HG03066 (cell line): ENCODE data around the gene EIF1AY.
"Not testable (repeated sequence)": the region's sequence is repeated elsewhere in the genome, so short reads cannot be mapped to it uniquely, and the experiment has no call there.

ENCODE experiments used
- ATAC-seq: cut with Tn5 transposase; IDR thresholded peaks from one replicate; pipeline ENCODE4 v1.9.1; 2021; ENCODE audit warnings: low read depth; ENCODE audit not compliant: unreplicated experiment

Gene EIF1AY, protein sequence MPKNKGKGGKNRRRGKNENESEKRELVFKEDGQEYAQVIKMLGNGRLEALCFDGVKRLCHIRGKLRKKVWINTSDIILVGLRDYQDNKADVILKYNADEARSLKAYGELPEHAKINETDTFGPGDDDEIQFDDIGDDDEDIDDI

DNA sequence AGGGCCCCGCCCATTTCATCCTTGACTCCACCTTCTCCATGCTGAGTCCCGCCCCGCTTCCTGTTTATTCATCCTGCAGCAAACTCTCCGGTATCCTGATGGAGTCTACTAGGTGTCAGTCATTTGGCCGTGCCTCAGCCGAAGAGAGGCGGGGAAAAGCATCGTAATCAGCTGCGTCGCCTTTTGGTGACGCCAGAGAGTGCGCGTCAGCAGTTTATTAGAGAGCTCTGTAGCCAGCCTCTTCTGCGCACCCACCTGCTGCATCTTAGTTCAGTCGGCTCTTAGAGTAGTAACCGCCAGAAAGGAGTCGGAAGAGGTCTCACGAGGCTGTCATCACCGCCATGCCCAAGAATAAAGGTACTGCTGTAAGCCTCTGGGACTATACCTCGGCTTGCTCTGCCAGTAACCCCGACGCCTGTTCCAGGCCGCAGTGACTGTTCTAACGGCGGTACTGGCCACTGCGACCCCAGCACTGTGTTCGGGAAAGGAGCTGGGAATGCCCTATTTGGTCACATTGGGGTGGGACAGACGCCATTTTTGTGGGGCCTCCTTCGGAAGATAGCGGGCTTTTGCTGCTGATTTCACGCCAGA, at the start of gene EIF1AY:
Gene EIF1AY (plus strand): TSS at position 246 of the 591 bp plus-strand sequence. CDS start 96 bp downstream, at position 342.
- peak; percentile 93 for ATAC-seq

DNA sequence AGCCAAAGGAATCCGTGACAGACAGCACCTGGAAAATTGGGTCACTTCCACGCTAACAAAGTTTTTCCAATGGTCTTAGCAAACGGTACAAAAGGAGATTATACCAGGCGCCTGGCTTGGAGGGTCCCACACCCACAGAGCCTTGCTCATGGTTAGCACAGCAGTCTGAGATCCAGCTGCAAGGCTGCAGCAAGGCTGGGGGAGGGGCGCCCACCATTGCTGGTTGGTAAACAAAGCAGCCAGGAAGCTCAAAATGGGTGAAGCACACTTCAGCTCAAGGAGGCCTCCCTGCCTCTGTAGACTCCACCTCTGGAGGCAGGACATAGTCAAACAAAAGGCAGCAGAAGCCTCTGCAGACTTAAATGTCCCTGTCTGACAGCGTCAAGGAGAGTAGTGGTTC, 47.1 kb upstream of the EIF1AY start:
- no peak for ATAC-seq

DNA sequence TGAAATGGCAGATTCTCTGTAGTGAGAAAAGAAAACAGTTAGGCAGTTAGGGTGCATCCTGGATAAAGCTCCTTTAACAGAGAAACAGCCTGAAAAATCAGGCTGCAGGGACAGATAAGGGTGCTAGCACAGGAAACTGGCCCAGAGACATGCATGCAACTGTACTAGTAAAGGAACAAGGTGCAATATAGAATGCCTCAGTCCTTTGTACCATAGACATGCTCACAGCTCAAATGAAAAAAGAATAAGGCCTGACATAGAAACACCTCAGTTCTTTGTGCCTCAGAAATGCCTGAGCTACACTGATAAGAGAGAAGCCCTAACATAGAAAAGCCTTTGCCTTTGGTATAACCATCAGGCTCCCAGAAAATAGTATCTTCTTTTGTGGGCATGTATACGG, 37.4 kb upstream of the EIF1AY start:
- no peak for ATAC-seq

DNA sequence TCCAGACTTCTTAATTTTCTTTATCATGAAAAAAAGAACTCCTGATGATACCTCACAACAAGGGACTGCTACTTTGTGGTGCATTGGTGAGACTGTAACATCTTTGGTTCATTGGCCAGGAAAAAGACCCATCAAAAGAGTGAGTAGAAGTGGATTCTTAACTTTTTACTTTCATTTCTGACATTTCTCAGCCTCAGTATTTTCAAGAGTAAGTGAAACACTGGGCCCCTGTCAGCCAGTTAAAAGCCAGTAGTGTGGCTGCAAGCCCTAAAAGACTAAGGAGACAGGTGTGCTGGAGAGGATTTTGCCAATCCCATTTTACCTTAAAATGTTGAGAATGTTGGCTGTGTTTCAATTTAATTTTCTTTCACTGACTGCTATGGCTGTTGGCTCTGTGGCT, 36.6 kb upstream of the EIF1AY start:
- no peak for ATAC-seq

DNA sequence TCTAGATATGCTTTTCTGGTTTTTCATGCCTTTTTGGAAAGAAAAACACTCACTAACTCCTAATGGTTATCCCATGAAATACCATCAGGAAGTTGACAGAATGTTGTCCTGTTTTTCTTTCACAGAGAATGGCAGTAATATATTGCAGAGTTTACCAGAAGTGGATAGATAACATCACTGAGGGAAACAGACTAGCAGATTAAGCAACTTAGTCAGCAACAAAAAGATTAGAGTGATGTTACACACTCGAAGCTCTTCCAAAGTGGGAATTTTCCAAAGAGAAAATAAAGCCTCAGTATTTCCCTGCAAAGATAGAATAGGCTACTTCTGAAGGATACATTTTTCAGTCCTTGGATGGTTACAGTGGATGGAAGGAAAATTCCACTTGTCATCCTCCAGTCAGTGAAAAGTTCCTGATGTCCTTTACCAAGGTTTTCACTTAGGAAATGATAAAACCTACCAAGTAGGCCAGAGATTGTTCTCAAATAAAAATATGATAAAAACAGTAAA, 31.1 kb upstream of the EIF1AY start:
- ATAC-seq = no peak

DNA sequence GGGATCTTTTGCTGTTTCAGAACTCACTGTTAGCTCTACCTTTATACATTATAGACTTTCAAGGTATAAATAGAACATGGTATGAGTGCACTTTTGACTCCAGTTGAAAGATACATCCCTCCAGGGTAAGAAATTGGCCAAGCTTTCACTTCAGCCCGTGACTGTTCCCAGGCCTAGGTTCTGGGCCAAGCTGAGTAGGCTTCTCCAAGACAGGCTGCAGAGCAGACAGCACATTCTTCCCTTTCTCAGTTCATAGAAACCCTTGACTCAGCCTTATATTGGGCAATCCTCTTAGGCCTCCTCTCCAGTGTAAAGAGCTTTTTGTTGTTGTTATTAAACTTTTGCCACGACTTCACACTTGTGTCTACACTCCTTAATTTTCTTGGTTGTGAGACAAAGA, 29.5 kb upstream of the EIF1AY start:
- ATAC-seq = no peak

DNA sequence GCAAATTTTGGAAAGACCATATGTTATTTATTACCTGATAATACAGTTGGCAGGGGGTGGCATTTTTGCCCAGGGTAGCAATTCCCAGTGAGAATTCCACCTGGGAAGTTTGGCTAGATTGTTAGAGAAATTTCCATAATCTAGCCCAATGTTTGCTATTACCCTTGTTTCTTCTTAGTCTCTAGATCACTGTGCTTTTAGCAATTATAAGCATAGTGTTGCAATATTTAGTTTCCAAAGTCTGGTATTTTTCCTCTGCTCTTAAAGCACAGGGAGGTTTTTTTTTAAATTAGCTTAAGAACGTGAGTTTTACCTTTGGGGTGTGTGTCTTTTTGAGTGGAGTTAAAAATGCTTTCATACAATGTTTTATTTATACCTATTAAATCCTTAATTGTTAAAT, 26.3 kb upstream of the EIF1AY start:
- ATAC-seq = no peak

DNA sequence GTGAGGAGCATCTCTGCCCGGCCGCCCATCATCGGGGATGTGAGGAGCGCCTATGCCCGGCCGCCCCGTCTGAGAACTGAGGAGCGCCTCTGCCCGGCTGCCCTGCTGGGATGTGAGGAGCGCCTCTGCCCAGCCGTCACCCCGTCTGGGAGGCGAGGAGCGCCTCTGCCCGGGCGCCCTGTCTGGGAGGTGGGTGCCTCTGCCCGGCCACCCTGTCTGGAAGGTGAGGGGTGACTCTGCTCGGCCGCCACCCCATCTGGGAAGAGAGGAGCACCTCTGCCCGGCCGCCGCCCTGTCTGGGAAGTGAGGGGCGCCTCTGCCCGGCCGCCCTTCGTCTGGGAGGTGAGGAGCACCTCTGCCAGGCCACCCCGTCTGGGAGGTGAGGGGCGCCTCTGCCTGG, 23.7 kb upstream of the EIF1AY start:
- no peak for ATAC-seq

DNA sequence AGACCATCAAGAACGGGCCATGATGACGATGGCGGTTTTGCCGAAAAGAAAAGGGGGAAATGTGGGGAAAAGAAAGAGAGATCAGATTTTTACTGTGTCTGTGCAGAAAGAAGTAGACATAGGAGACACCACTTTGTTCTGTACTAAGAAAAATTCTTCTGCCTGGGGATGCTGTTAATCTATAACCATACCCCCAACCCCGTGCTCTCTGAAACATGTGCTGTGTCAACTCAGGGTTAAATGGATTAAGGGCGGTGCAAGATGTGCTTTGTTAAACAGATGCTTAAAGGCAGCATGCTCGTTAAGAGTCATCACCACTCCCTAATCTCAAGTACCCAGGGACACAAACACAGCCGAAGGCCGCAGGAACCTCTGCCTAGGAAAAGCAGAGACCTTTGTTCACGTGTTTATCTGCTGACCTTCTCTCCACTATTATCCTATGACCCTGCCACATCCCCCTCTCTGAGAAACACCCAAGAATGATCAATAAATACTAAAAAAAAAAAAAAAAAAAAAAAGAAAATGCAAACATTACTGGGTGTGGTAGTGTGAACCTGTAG, 22.7 kb upstream of the EIF1AY start:
- not testable (repeated sequence) for ATAC-seq

DNA sequence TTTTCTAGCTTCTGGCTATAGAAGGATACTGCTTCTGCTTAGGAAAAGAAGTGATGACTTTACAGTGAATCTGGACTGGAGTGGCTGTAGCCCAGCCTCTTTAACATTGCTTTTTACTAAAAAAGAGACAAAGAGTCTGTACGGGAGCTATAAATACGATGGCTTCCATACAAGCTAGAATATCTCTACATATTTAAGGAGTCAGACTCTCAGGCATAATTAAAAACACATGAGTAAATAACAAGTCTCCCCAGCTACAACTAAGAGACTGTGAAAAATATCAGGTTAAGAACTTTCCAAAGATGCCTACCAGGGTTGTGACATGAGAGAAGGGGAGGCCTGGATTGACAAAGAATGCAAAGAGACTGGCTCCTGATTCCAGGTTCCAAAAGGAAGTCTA, 19.8 kb upstream of the EIF1AY start:
- no peak for ATAC-seq

DNA sequence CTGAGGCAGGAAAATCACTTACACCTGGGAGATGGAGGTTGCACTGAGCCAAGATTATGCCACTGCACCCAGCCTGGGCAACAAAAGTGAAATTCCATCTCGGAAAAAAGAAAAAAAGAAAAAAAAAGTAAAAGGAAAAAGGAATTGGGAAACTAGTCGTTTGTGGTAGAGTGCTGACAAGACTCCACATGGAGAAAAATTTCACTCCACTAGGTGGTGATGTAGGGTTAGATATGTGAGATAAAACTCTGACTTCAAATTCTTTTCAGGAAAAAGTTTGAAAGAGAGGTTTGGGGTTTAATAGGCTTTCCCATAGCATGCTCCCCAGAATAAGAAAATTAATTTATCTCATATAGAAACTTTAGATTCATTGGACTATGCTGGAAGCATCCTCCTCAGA, 16.9 kb upstream of the EIF1AY start:
- ATAC-seq = no peak

DNA sequence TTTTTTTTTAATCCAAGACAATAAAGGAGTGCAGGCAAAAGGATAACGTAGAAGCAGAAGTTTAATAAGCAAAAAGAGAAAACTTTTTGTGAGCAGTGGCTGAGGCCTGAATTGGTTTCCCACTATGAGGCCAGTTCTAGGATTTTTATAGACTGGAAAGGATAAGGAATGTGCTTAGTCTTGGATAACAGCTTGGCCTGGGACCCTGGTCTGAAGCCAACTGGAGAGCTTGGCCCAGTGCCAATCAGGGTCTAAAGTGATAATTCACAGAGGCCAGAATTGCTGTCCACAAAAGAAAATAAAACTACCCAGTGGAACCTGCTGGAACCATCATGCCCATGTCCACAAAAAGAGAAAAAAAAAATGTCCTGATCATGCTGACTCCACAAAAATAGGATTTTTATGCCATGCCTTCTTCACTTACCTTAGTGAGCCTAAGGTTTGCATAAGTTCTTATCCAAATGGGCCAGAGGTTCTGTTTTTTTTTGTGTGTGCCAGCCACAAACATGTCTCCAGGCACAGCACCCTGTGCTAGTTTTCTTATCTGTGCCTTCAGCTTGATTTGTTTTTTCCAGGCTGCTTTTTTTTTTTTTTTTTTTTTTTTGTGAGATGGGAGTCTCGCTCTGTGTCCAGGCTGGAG, 15.6 kb upstream of the EIF1AY start:
- no peak for ATAC-seq

DNA sequence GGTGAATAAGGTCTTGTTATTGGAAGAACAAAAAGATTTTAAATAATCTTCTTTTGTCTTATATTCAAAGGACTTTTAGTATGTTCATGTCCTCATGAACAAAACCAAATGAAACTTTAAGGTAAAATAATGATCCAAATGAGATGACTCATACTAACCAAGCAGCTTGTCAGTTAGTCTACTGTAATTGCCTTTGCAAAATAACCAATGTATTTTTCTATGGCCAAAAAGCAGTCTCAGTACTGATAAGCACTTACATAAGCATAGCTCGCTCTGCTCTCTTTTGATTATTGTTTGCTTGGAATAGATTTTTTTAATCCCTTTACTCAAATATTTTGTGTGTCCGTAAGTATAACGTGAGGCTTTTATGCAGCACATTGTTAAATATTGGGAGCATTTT, 4.3 kb upstream of the EIF1AY start:
- no peak for ATAC-seq

DNA sequence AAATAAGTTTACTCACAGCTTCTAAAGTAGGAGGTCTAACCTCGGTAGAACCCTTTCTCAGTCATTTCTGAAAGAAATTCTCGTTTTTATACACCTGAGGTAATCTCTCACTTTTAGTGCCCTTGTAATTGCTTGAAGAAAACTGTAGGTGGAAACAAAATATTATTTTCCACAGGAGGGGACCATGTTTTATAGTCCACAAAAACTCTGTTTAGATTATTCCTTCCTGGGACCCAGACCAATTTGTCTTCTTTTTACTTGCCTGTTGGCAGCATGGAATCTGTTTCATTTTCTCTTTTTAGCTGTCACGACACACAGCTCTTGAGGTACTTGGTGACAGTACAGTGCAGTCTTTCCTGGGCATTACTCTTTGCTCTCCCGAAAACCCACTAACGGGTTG, 930 bp downstream of the EIF1AY start:
- ATAC-seq = no peak

DNA sequence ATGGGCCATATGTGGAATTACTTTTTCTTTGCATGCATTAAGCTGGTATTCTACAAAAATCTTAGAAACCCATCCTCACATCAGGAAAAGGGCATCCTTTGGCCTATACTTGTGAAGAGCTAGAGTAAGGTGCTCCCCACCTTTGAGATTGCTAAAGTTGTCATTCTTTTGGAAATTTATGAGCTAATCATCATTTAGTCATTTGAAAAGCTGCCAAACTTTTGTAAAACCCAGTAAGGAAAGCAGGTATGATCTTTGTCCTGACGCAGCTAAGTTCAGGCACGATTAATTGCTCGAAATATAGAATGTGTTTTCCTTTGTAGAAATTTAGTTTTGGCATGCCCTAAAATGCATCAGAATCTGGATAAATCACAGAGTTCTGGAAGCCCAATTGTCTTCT, 2.6 kb downstream of the EIF1AY start:
- ATAC-seq = no peak

DNA sequence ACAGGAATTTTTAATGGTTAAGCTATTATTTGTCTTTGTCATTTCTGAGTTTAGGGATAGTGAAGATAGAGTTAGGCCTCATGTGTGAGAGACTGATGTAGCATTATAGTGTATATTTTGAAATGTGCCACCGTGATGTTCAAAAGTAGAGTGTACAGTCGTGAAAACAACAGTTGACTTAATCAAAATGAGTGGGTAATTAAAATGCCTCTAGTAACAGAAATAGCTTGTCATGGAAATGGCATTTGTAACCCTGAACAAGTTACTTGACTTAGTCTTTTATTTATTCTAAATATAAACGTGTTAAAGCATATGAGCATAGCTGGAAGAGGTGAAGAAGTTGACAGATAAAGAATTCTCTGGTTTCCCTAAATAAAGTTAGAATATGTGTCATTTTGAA, 6.1 kb downstream of the EIF1AY start:
- ATAC-seq = no peak

DNA sequence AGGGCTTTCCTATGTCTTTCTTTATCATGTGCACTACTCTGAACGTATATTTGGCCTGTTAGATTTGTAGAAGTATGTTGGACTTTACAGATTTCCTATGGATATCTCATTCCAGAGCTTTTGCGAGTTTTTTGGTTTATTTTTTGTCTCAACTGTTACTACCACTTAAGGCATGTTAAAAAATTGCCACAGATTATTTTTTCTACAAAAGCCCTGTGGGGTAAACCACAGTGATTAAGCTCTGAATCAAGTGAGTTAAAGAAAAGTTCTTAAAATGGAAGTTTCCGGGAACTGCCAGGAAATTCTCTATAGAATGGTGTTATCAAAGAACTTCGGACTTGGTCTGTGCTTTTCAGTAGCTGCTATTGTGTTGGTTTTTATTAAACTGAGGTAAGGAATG, 10.6 kb downstream of the EIF1AY start:
- no peak for ATAC-seq
